ENCODE data around the gene TCP10L. TPM values are rescaled to one million over a fixed set of nuclear protein-coding genes. Genes with fewer than 3 reads are reported as not detected.

The TCP10L gene
- total RNA-seq, 2 donors from 2014 or later: 0.74 to 1.2 TPM

- Histone ChIP-seq H3K4me1 (no peaks in the 10 kb centered on the region), H3K4me3 (no peak overlapping the region), H3K27ac (no peak overlapping the region), H3K27me3 (no peaks in the 10 kb centered on the region), H3K9ac (ENCODE audit: low read depth in 2 of 2, low read length in 2 of 2) (no peak overlapping the region), H3K36me3 (no peaks in the 10 kb centered on the region), H3K9me3 (no peaks in the 10 kb centered on the region)
- no peak for TF ChIP-seq CTCF (IDR thresholded peaks at IDR 0.05)
- intact Hi-C loops (cut with DNase I): no loop called here
- DNase-seq: peak; percentile 36
Measured at GRCh38 chr21:32578107-32578691, 7.1 kb downstream of the TCP10L start.

DNA sequence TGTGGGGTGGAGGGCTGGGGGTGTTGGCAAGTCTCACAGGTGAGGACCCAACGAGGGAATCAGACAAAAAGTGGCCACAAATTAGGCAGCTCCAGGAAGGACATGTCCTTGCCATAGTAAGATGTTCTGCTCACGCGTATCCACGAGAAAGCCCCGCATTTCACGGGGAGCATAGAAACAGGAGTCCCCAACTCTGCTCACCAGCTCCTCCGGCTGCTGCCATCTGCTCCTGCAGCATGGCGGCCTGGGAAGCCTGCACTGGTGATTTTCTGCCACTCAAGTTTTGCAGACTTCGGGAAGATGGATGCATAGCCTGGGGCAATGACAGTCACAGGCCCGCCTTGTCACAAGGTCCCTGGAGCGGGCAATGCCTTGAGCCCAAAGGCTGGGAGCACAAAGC lies 9.3 kb downstream of the TCP10L start:
- Histone ChIP-seq H3K36me3 (no peaks in the 10 kb centered on the region), H3K4me1 (no peaks in the 10 kb centered on the region), H3K9me3 (no peaks in the 10 kb centered on the region), H3K27me3 (no peaks in the 10 kb centered on the region), H3K4me3 (no peak overlapping the region), H3K9ac (ENCODE audit: low read depth in 2 of 2, low read length in 2 of 2) (no peak overlapping the region), H3K27ac (no peak overlapping the region)
- no peak for TF ChIP-seq CTCF (IDR thresholded peaks at IDR 0.05)
- intact Hi-C loops (cut with DNase I): no loop called here
- DNase-seq: no peak

DNA sequence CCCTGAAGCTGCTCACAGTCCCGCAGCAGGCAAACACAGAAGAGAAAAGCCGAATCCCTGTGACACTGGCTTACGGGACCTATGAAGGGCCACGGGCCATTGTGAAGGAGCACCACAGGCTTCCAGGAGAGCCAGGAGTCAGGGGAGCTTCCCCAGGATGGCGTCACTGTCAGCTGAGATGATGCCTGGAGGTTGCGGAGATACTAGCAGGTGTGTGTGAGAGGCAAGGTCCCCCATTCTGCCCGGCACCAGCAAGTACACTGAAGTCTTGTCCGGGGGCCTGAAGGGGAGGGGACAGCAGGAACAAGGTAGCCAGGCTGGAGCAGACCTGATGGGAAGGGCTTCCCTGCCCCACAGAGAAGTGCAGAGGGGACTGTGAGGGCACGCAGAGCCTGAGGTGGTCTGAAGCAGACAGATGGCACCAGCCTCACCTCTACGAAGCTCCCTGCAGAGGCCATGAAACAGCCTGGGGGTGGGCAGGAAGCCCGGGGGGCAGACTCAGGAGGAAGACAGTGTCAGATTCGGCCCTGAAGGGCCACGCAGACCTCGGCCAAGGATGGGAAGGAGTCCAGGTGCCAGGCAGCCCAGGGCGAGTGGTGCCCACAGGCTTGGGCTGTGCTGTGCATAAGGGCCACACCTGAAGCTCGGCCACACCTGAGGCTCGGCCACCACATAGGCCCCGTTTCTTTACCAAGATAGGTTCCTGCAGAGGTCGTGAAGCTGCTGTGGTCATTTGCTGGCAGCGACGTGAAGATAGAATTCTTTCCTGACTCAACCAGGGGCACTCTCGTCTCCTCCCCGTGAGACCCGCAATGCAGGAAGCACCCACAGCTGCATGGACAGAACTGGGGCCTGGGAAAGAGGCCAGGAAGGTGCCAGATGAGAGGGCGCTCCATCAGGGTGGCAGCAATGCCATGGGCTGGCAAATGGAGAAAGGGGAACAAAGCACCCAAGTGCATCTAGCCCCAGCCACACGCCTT lies 10.1 kb downstream of the TCP10L start:
- no peaks in the 10 kb centered on the region for H3K27me3 ChIP-seq
- H3K36me3 ChIP-seq: no peaks in the 10 kb centered on the region
- no peak overlapping the region for H3K27ac ChIP-seq
- intact Hi-C loops (cut with DNase I): no loop called here
- H3K4me1 ChIP-seq: no peaks in the 10 kb centered on the region
- TF ChIP-seq CTCF (IDR thresholded peaks at IDR 0.05): no peak
- no peak overlapping the region for H3K4me3 ChIP-seq
- no peak overlapping the region for H3K9ac ChIP-seq (ENCODE audit: low read depth in 2 of 2, low read length in 2 of 2)
- no peak for DNase-seq
- H3K9me3 ChIP-seq: no peaks in the 10 kb centered on the region

- peak; percentile 72 for DNase-seq
- Histone ChIP-seq H3K4me3 (no peak overlapping the region), H3K36me3 (no peaks in the 10 kb centered on the region), H3K4me1 (no peaks in the 10 kb centered on the region), H3K9me3 (no peaks in the 10 kb centered on the region), H3K9ac (ENCODE audit: low read depth in 2 of 2, low read length in 2 of 2) (peak overlapping the region in 1 of 2 donors; percentile 34), H3K27ac (no peak overlapping the region), H3K27me3 (no peaks in the 10 kb centered on the region)
- intact Hi-C loops (cut with DNase I): no loop called here
- TF ChIP-seq CTCF (IDR thresholded peaks at IDR 0.05): no peak
Measured at GRCh38 chr21:32572574-32573420, 12.5 kb downstream of the TCP10L start.

GRCh38 chr21:32570456-32570855 lies 14.9 kb downstream of the TCP10L start:
- Histone ChIP-seq H3K9ac (ENCODE audit: low read depth in 2 of 2, low read length in 2 of 2) (no peak overlapping the region), H3K4me3 (no peak overlapping the region), H3K4me1 (no peaks in the 10 kb centered on the region), H3K27me3 (no peaks in the 10 kb centered on the region), H3K36me3 (no peaks in the 10 kb centered on the region), H3K27ac (no peak overlapping the region), H3K9me3 (no peaks in the 10 kb centered on the region)
- no peak for DNase-seq
- no peak for TF ChIP-seq CTCF (IDR thresholded peaks at IDR 0.05)
- intact Hi-C loops (cut with DNase I): no loop called here

All from colonic mucosa (tissue), 4 donors.